ENCODE results near the gene SESN1. TPM values are rescaled to one million over a fixed set of nuclear protein-coding genes. Genes with fewer than 3 reads are reported as not detected.

The SESN1 gene
- total RNA-seq, 1 donor from 2014 or later, result 50.0 TPM

DNA sequence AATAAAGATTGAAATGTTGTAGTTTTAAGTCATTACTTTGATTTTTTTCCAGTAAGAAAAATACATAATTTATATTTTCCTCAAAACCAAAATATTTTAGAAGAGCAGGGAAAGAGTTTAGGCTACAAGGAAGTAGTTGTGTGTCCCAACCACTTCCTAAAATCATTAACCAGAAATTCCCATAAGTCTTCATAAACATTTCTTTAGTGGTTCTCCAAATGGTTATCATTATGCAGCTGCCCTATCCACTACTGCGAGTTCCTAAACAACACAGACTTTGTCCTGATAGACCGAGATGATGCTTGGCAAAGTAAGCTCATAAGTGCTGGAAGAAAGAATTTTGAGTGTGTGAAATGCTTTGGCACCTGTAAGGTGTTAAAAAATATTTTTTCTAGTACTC is 152.8 kb downstream of the SESN1 start:
- DNase-seq (ENCODE audit: low read depth), result no peak

DNA sequence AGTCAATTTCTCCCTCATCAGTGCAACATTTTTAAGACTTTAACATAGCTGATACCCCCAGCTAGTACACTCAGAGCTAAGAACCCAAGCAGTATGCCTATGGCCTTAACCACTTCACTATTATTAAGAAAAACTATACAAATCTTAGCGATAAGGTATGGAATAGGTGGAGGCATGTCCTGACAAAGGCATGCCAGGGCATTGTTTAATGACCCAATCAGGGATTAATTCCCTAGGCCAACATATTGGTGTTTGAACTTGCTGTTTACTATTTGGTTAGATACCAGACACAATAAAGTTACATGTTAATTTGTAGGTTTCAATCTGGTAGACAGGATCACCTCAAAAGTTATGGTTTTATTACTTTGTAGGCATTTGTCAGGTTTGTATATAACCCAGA is 153.4 kb downstream of the SESN1 start:
- no peak for DNase-seq (ENCODE audit: low read depth)

GRCh38 chr6:108940741-108941140 is 153.9 kb downstream of the SESN1 start:
- no peak for DNase-seq (ENCODE audit: low read depth)

DNA sequence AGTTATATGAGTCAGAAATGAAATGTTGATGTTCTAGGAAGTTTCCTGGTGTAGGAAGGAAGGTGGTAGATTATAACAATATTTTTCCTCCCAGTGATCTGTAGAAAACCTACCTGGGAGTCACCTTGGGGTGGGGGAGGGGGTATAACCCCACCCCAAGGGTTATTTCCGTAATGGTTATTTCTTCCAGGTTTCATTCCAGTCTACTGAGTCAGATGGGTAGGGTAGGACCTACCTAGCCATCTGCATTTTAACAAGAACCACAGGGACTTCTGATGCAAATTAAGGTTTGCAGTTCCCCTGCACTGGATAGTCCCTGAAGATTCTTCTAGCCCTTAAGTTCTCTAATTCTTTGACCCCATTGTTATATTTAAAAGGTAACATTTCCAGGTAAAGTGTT is 157.5 kb downstream of the SESN1 start:
- no peak for DNase-seq (ENCODE audit: low read depth)

Other genes starting within 250 kb of the SESN1 start
- gene ARMC2, start 246.4 kb downstream of the SESN1 start, total RNA-seq, result 2.3 and 2.9 TPM in 2 replicates
- gene CEP57L1, start 661 bp upstream of the SESN1 start, total RNA-seq, result 20.0 and 25.3 TPM in 2 replicates

Data from myocyte (in vitro differentiated cells).